ENCODE results near the gene LHFPL3. TPM values are rescaled to one million over a fixed set of nuclear protein-coding genes. Genes with fewer than 3 reads are reported as not detected.

The LHFPL3 gene
- total and polyA plus RNA-seq, 9 of the 15 experiments (the other 6 are each of a cell fraction or from before 2014, with no cell fraction given) = 0.21 to 0.52 TPM; not detected in 7

GRCh38 chr7:104906556-104906955 is 578.2 kb downstream of the LHFPL3 start:
- Histone ChIP-seq H3K4me1 (replicated peaks in 1 of 2; ENCODE audit: control insufficient read depth in 2 of 2, insufficient read depth in 2 of 2, low read length in 2 of 2) (no peaks in the 10 kb centered on the region; a peak in 1 of 5 replicates), H2AFZ (ENCODE audit: low read depth, low read length) (no peak overlapping the region), H3K9me1 (ENCODE audit: control insufficient read depth, insufficient read depth, low read length) (no peaks in the 10 kb centered on the region), H3K9ac (ENCODE audit: insufficient read depth in 1 of 2, low read depth in 2 of 2, low read length in 2 of 2) (no peak overlapping the region), H3K4me2 (ENCODE audit: insufficient read depth, low read length) (no peak overlapping the region), H4K20me1 (replicated peaks; ENCODE audit: control insufficient read depth, insufficient read depth, low read length) (0 out of 2 replicates have a peak, but pooled peaks cover 2% of the 10 kb centered on the region), H3K27ac (ENCODE audit: extremely low read depth, low read depth, low read length) (no peak overlapping the region), H3K9me3 (replicated peaks; ENCODE audit: control insufficient read depth, insufficient read depth, low read depth, low read length) (no peaks in the 10 kb centered on the region), H3K79me2 (ENCODE audit: control insufficient read depth, insufficient read depth, low read length) (no peaks in the 10 kb centered on the region), H3K4me3 (no peak overlapping the region), H3K36me3 (ENCODE audit: control insufficient read depth, insufficient read depth, low read length) (no peaks in the 10 kb centered on the region), H3K27me3 (ENCODE audit: control insufficient read depth in 2 of 2, insufficient read depth in 2 of 2, low read length in 2 of 2) (peaks cover 6 to 24% of the 10 kb centered on the region in 2 experiments; a peak in 4 of 5 replicates)
- no TSS peak for BruUV-seq (replicated peaks)
- DNase-seq (ENCODE audit: extremely low read depth in 1 of 4, low spot score in 3 of 4) (no peak), ATAC-seq (no peak), FAIRE-seq (no peak)
- CTCF ChIA-PET (ENCODE audit: low intra/inter-chr PET ratio) = no interaction called here
- WGBS (ENCODE audit: insufficient coverage, low coverage, missing lambda C conversion rate) = 17% methylated on average over 4 of the region's 4 CpGs
- POLR2A ChIA-PET = no interaction called here
- in situ Hi-C loops (cut with MboI) (loop anchor here (5.0 to 25.0 kb wide), 2 partner anchors 259 to 1344 kb away; no protein-coding TSS in a partner anchor), intact Hi-C loops (cut with micrococcal nuclease) (no loop called here)
- TF ChIP-seq ZKSCAN1 (IDR thresholded peaks at IDR 0.05; ENCODE audit: low read depth, low read length) (no peak), RNF219 (CRISPR knock-in tag; IDR thresholded peaks at IDR 0.05) (no peak), FOXJ2 (tag; IDR thresholded peaks at IDR 0.05) (no peak), TCF7L2 (IDR thresholded peaks at IDR 0.05; ENCODE audit: low read depth, low read length) (no peak), NCOA2 (IDR thresholded peaks at IDR 0.05; ENCODE audit: partially characterized antibody in 2 of 2) (no peak), ZBTB11 (CRISPR knock-in tag; IDR thresholded peaks at IDR 0.05) (no peak), ZNF444 (CRISPR knock-in tag; IDR thresholded peaks at IDR 0.05) (no peak), ZNF140 (CRISPR knock-in tag; IDR thresholded peaks at IDR 0.05) (no peak), NFE2L1 (tag; IDR thresholded peaks at IDR 0.05; ENCODE audit: borderline replicate concordance, low read depth) (no peak), CBX3 (IDR thresholded peaks at IDR 0.05; ENCODE audit: borderline replicate concordance in 1 of 2, low read length in 2 of 2) (no peak), SMARCB1 (IDR thresholded peaks at IDR 0.05; ENCODE audit: insufficient read length, low read depth) (no peak), CBX8 (IDR thresholded peaks at IDR 0.05; ENCODE audit: borderline replicate concordance, extremely low read depth, low read depth, low read length, poor library complexity, severe bottlenecking) (no peak)
- TF ChIP-seq, protein P1, sequence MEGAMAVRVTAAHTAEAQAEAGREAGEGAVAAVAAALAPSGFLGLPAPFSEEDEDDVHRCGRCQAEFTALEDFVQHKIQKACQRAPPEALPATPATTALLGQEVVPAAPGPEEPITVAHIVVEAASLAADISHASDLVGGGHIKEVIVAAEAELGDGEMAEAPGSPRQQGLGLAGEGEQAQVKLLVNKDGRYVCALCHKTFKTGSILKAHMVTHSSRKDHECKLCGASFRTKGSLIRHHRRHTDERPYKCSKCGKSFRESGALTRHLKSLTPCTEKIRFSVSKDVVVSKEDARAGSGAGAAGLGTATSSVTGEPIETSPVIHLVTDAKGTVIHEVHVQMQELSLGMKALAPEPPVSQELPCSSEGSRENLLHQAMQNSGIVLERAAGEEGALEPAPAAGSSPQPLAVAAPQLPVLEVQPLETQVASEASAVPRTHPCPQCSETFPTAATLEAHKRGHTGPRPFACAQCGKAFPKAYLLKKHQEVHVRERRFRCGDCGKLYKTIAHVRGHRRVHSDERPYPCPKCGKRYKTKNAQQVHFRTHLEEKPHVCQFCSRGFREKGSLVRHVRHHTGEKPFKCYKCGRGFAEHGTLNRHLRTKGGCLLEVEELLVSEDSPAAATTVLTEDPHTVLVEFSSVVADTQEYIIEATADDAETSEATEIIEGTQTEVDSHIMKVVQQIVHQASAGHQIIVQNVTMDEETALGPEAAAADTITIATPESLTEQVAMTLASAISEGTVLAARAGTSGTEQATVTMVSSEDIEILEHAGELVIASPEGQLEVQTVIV (CRISPR knock-in tag; IDR thresholded peaks at IDR 0.05; ENCODE audit: borderline replicate concordance) = no peak

Data from K562 (cell line).